ENCODE measurements around the gene HGD.
"Not testable (repeated sequence)": the region's sequence is repeated elsewhere in the genome, so short reads cannot be mapped to it uniquely, and the experiment has no call there.

Gene HGD

GRCh38 chr3:120678984-120679383 is 3.1 kb downstream of the HGD start:
- no peak for DNase-seq (ENCODE audit: low read depth in 2 of 2)

- DNase-seq (ENCODE audit: low read depth in 2 of 2) = no peak
Measured at GRCh38 chr3:120678331-120678947, 3.6 kb downstream of the HGD start.

DNA sequence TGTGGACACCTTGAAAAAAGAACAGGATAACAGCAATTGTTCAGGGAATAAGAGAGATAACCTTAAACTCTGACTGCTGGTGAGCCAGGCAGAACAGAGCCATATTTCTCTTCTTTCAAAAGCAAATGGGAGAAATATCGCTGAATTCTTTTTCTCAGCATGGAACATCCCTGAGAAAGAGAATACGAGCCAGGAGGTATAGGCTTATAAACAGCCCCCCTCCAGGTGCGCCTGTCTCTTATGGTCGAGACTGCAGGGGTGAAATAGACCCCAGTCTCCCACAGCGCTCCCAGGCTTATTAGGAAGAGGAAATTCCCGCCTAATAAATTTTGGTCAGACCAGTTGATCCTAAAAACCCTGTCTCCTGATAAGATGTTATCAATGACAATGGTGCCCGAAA is 4.8 kb downstream of the HGD start:
- not testable (repeated sequence) for DNase-seq (ENCODE audit: low read depth in 2 of 2)

- no peak for DNase-seq (ENCODE audit: low read depth in 2 of 2)
Measured at GRCh38 chr3:120673116-120673515, 8.9 kb downstream of the HGD start.

GRCh38 chr3:120670576-120670975 is 11.5 kb downstream of the HGD start:
- DNase-seq (ENCODE audit: low read depth in 2 of 2) = no peak

- no peak for DNase-seq (ENCODE audit: low read depth in 2 of 2)
Measured at GRCh38 chr3:120664926-120665325, 17.1 kb downstream of the HGD start.

GRCh38 chr3:120661945-120662344 is 20.1 kb downstream of the HGD start:
- no peak for DNase-seq (ENCODE audit: low read depth in 2 of 2)

GRCh38 chr3:120661106-120661905 is 20.7 kb downstream of the HGD start:
- no peak for DNase-seq (ENCODE audit: low read depth in 2 of 2)

DNA sequence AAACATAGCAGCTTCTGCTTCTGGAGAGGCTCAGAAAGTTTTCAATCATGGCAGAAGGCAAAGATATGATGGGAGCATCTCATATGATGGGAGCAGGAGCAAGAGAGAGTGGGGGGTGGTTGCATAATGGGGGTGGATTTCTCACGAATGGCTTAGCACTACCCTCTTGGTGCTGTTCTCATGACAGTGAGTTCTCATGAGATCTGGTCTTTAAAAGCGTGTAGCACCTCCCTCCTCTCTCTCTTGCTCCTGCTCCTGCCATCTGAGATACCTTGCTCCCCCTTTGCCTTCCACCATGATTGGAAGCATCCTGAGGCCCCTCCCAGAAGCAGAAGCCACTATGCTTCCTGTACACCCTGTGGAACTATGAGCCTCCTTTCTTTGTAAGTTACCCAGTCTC is 22.2 kb downstream of the HGD start:
- no peak for DNase-seq (ENCODE audit: low read depth in 2 of 2)

- DNase-seq (ENCODE audit: low read depth in 2 of 2) = no peak
Measured at GRCh38 chr3:120659285-120659684, 22.8 kb downstream of the HGD start.

DNA sequence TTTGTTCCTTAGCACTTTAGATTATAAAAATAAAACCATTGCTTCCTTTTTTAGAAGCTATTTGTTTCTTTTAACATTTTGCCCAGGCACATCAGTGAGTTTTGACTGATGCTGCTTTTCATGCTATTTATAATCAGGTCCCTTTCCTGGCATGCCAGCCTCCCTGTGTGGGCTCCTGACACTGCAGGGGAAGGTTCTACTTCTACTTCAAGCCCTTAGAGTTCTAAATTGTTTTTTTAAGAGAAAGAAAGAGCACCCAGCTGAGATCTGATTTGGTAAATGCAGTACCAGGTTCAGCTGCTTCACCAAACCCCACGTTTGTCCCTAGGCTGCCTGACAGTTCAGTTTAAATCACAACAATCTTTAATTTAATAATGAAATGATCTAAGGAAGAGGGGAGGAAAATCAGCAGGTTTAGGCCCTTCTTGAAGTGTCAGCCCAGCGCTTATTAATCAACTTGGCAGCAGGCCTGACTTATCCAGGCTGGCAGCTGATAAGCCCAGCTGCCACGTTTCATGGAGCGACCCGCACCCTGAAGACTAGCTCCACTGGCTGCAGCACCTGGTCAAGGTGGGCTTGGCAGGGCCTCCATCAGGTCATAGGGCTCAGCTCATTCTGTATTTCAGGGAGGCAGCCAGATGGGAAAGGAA is 29.0 kb downstream of the HGD start:
- DNase-seq (ENCODE audit: low read depth in 2 of 2) = no peak

DNA sequence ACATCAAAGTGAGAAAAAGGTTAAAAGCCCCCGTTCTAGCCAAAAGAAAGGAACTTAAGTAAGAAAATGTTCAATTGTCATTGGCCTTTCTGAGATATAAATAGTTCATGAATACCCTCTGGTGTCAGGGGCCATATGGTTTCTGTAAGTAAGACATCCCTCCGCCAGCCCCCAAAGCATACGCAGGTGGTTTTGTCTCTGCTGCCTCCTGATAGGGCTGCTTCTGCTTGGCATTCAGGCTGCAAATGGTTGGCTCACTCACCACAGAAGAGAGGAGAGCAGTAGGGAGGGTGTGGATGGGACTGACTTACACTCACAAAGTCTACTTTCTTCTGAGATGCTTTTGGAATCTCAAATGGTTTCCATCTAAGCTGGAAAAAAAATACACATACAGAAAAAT is 29.8 kb downstream of the HGD start:
- DNase-seq (ENCODE audit: low read depth in 2 of 2) = no peak

DNA sequence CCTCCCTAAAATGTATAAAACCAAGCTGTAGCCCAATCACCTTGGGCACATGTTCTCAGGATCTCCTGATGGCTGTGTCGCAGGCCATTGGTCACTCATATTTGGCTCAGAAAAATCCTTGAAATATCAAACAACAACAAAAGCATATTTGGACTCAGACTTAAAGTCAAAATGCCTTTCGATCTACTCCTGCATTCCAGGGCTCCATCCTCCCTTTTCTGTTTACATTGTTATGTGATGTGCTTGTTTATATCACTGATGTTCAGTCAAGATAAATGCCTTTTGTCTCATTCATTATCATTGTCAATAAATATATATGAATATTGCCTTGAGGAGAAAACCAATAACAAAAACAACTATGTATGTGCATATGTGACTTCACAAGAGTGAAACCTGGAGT is 31.7 kb downstream of the HGD start:
- no peak for DNase-seq (ENCODE audit: low read depth in 2 of 2)

DNA sequence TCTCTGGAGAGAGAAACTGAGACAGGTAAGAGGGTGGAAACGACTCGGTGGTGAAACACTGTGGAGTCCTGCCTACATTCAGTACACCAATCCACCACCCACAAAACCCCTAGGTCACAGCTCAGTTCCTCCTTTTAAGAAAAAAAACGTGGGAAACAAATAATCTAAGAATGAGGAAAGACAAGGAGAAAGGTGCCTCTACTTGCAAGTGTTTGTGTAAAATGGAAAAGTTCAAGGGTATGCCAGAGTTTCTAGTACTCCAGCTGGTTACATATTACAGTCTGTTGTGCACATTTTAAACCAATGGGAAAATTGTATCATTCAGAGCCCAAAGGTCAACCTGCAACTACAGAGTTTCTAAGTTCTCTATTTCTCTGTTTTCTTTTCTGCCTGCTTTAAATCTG is 32.2 kb downstream of the HGD start:
- DNase-seq (ENCODE audit: low read depth in 2 of 2) = no peak

GRCh38 chr3:120648290-120648689 is 33.7 kb downstream of the HGD start:
- no peak for DNase-seq (ENCODE audit: low read depth in 2 of 2)

- DNase-seq (ENCODE audit: low read depth in 2 of 2) = no peak
Measured at GRCh38 chr3:120646771-120647432, 35.1 kb downstream of the HGD start.

DNA sequence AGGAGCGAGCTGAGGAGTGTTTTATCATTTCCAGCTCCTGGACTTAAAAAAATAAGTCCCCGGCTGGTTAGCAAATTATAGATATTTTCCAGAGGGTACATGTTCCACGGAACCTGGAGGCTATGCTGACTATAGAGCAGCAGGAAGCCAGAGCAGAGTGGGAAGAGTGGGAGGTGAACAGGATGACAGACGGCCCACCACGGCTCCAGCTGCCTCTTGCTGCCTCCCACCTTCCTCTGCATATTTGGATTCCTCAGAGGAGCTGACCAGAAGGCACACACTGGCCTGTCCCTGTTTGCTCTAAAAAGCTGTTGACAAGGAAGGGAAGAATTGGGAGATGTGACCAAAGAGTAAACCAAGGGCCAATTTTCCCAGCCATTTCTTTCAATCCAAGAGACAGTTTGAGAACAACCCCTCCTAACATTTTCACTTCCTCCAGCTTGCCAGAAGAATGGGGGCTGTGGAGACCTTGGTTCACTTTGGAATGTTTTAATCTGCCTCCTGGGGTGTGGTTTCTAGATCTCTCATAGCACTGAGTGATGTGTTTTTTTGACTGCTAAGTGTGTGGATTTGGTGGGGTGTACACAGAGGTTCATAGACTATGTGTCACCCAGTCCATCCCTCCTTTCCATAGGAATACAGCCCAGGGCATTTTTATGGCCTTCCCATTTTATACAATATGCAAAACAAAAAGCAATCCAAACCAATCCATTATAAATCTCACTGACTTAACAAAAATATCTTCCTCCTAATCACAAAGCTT is 36.8 kb downstream of the HGD start:
- DNase-seq (ENCODE audit: low read depth in 2 of 2) = no peak

DNA sequence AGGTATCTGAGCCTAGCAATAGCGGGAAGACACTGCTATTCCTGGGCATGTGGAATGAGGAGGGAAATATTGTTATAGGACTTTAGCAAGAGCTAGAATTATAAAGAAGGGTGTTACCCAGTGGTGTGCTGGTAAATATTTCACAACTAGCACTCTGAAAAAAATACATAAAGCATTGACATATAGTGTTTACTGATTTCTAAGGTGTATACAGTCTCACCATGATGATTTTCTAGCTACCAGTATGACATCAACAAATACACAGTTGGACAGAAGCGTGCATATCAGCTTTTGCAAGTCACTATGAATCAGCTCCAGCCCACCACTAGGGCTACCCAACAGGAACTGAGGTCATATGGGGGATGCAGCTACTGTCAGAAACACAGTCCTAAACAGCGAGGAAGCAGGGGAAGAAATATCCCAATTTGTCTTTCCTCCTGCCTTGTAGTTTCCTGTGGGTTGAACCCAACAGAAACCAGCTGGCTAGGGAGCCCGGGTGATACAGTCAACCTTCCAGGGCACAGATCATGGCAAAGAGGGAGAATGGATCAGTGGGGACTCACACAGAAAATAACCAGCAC is 39.6 kb downstream of the HGD start:
- no peak for DNase-seq (ENCODE audit: low read depth in 2 of 2)

GRCh38 chr3:120641696-120642246 is 40.3 kb downstream of the HGD start:
- DNase-seq (ENCODE audit: low read depth in 2 of 2) = no peak

GRCh38 chr3:120640231-120640630 is 41.8 kb downstream of the HGD start:
- no peak for DNase-seq (ENCODE audit: low read depth in 2 of 2)

DNA sequence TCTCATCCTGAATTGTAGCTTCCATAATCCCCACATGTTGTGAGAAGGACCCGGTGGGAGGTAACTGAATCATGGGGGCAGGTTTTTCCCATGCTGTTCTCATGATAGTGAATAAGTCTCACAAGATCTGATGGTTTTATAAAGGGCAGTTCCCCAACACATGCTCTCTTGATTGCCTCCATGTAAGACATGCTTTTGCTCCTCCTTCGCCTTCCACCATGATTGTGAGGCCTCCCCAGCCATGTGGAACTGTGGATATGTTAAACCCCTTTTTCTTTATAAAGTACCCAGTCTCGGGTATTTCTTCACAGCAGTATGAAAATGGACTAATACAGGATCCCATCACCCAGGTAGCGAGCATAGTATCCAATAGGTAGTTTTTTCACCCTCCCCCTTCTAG is 43.2 kb downstream of the HGD start:
- not testable (repeated sequence) for DNase-seq (ENCODE audit: low read depth in 2 of 2)
